Measurements from ENCODE around the gene PSMA7.

- TF ChIP-seq CTCF (conservative IDR thresholded peaks at IDR 0.05; ENCODE audit: low read length) (no peak), EZH2phosphoT487 (IDR thresholded peaks at IDR 0.05; ENCODE audit: borderline replicate concordance) (no peak)
Observed at GRCh38 chr20:62147528-62147927, 4.3 kb upstream of the PSMA7 start.

Data from Loucy (cell line).